Measurements from ENCODE around the gene EFCAB5.
"Not testable (repeated sequence)": the region's sequence is repeated elsewhere in the genome, so short reads cannot be mapped to it uniquely, and the experiment has no call there.

The EFCAB5 gene

GRCh38 chr17:30000755-30001257 lies 59.4 kb downstream of the EFCAB5 start:
- DNase-seq (ENCODE audit: low read depth, low spot score): no peak
- TF ChIP-seq, protein P1, sequence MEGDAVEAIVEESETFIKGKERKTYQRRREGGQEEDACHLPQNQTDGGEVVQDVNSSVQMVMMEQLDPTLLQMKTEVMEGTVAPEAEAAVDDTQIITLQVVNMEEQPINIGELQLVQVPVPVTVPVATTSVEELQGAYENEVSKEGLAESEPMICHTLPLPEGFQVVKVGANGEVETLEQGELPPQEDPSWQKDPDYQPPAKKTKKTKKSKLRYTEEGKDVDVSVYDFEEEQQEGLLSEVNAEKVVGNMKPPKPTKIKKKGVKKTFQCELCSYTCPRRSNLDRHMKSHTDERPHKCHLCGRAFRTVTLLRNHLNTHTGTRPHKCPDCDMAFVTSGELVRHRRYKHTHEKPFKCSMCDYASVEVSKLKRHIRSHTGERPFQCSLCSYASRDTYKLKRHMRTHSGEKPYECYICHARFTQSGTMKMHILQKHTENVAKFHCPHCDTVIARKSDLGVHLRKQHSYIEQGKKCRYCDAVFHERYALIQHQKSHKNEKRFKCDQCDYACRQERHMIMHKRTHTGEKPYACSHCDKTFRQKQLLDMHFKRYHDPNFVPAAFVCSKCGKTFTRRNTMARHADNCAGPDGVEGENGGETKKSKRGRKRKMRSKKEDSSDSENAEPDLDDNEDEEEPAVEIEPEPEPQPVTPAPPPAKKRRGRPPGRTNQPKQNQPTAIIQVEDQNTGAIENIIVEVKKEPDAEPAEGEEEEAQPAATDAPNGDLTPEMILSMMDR (IDR thresholded peaks at IDR 0.05; ENCODE audit: low read depth, low read length): no peak
- in situ Hi-C loops (cut with HindIII; ENCODE audit: low sequenced_read_pairs): no loop called here
- H3K4me3 ChIP-seq (ENCODE audit: low read depth, low read length): no peak overlapping the region

DNA sequence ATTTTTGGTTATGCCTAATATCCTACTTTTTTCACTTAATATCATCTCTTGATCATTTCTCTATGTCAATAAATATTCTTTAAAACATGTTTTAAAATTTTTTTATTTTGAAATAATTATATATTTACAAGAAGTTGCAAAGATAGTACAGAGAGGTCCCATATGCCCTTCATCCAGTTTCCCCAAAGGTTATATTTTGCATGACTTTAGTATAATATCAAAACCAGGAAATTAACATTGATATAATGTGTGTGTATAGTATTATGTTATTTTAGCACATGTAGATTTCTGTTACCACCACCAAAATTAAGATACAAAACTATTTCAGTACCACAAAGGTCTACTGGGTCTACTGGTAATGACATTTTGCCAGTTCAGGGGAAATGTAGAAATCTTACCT lies 60.7 kb downstream of the EFCAB5 start:
- no peak for DNase-seq (ENCODE audit: low read depth, low spot score)
- in situ Hi-C loops (cut with HindIII; ENCODE audit: low sequenced_read_pairs): no loop called here
- TF ChIP-seq, protein P1 (IDR thresholded peaks at IDR 0.05; ENCODE audit: low read depth, low read length): no peak
- H3K4me3 ChIP-seq (ENCODE audit: low read depth, low read length): no peak overlapping the region

DNA sequence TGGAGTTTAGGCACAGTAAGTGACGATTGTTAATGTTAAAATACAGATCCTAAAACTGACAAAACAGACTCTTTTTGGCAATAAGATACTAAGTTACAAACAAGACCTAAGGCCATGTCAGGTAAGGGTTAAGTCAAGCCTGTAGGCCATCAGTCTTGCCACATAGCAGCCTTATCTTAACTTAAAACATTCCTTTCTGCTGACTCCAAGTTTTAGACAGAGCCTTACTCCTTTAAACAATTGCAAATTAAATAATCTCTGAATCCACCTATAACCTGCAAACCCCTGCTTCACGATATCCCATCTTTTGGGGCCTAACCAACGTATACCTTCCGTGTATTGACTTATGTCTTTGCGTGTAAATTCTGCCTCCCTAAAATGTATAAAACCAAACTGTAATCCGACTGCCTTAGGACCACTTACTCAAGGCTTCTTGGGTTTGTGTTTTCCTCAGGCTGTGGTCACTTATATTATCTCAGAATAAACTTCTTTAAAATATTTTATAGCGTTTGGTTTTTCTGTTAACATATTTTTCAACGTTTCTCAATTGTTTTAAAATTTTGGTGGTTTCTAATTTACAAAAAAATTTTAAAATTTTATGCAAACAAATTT lies 64.4 kb downstream of the EFCAB5 start:
- TF ChIP-seq, protein P1 (IDR thresholded peaks at IDR 0.05; ENCODE audit: low read depth, low read length): no peak
- no peak for DNase-seq (ENCODE audit: low read depth, low spot score)
- in situ Hi-C loops (cut with HindIII; ENCODE audit: low sequenced_read_pairs): no loop called here
- no peak overlapping the region for H3K4me3 ChIP-seq (ENCODE audit: low read depth, low read length)

GRCh38 chr17:30011934-30012333 lies 70.5 kb downstream of the EFCAB5 start:
- DNase-seq (ENCODE audit: low read depth, low spot score); H3K4me3 ChIP-seq (ENCODE audit: low read depth, low read length); in situ Hi-C loops (cut with HindIII; ENCODE audit: low sequenced_read_pairs): not testable (repeated sequence)

GRCh38 chr17:30021708-30022317 lies 80.4 kb downstream of the EFCAB5 start:
- in situ Hi-C loops (cut with HindIII; ENCODE audit: low sequenced_read_pairs): no loop called here
- DNase-seq (ENCODE audit: low read depth, low spot score): peak; percentile 54
- no peak overlapping the region for H3K4me3 ChIP-seq (ENCODE audit: low read depth, low read length)
- TF ChIP-seq, protein P1 (IDR thresholded peaks at IDR 0.05; ENCODE audit: low read depth, low read length): peak; percentile 82

DNA sequence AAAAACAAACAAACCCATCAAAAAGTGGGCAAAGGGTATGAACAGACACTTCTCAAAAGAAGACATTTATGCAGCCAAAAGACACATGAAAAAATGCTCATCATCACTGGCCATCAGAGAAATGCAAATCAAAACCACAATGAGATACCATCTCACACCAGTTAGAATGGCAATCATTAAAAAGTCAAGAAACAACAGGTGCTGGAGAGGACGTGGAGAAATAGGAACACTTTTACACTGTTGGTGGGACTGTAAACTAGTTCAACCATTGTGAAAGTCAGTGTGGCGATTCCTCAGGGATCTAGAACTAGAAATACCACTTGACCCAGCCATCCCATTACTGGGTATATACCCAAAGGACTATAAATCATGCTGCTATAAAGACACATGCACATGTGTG lies 83.9 kb downstream of the EFCAB5 start:
- DNase-seq (ENCODE audit: low read depth, low spot score); in situ Hi-C loops (cut with HindIII; ENCODE audit: low sequenced_read_pairs); H3K4me3 ChIP-seq (ENCODE audit: low read depth, low read length): not testable (repeated sequence)

DNA sequence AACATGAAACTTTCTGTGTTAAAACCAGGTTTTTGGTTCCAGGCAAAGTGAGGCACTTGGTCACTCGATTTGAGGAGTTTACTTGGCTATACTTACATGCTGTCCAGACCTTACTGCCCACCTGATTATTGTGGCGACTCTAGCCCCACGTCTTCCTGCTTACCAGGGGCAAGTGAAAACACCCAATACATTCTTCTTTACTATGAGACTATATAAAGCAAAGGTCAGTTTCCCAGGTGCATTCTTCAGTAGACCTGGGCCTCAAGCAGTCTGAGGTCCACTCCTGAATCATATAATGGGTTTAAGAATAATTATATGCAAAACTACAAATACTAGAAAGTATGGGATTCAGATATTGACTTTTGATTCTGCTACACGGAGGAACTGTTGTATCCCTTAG lies 86.2 kb downstream of the EFCAB5 start:
- H3K4me3 ChIP-seq (ENCODE audit: low read depth, low read length): no peak overlapping the region
- DNase-seq (ENCODE audit: low read depth, low spot score): no peak
- in situ Hi-C loops (cut with HindIII; ENCODE audit: low sequenced_read_pairs): no loop called here
- TF ChIP-seq, protein P1 (IDR thresholded peaks at IDR 0.05; ENCODE audit: low read depth, low read length): no peak
